Measurements from ENCODE around the gene SLC25A33. TPM values are rescaled to one million over a fixed set of nuclear protein-coding genes. Genes with fewer than 3 reads are reported as not detected.

Gene SLC25A33
- total RNA-seq, 1 donor from 2014 or later: 7.7 TPM

GRCh38 chr1:9536301-9536700, 3.0 kb upstream of the SLC25A33 start:
- Mint-ChIP-seq H3K36me3 (ENCODE audit: insufficient read depth) (no peaks in the 10 kb centered on the region), H3K27me3 (no peaks in the 10 kb centered on the region), H3K27ac (no peak overlapping the region), H3K9me3 (ENCODE audit: low read depth) (no peaks in the 10 kb centered on the region), H3K4me1 (ENCODE audit: low read depth) (peaks cover 22% of the 10 kb centered on the region), H3K4me3 (ENCODE audit: low read depth) (no peak overlapping the region)
- no peak for DNase-seq (ENCODE audit: low spot score, unreplicated experiment)
- TF ChIP-seq CTCF (IDR thresholded peaks at IDR 0.05; ENCODE audit: unreplicated experiment): no peak

GRCh38 chr1:9537863-9538668, 1.2 kb upstream of the SLC25A33 start:
- H3K36me3 Mint-ChIP-seq (ENCODE audit: insufficient read depth): peaks cover 3% of the 10 kb centered on the region
- no peak for TF ChIP-seq CTCF (IDR thresholded peaks at IDR 0.05; ENCODE audit: unreplicated experiment)
- H3K27ac Mint-ChIP-seq: peak overlapping the region; percentile 84
- DNase-seq (ENCODE audit: low spot score, unreplicated experiment): no peak
- H3K27me3 Mint-ChIP-seq: no peaks in the 10 kb centered on the region
- H3K9me3 Mint-ChIP-seq (ENCODE audit: low read depth): no peaks in the 10 kb centered on the region
- peaks cover 17% of the 10 kb centered on the region for H3K4me1 Mint-ChIP-seq (ENCODE audit: low read depth)
- peak overlapping the region; percentile 45 for H3K4me3 Mint-ChIP-seq (ENCODE audit: low read depth)

GRCh38 chr1:9538669-9539164, 548 bp upstream of the SLC25A33 start:
- DNase-seq (ENCODE audit: low spot score, unreplicated experiment): no peak
- no peak for TF ChIP-seq CTCF (IDR thresholded peaks at IDR 0.05; ENCODE audit: unreplicated experiment)
- H3K27ac Mint-ChIP-seq: peak overlapping the region; percentile 94
- H3K36me3 Mint-ChIP-seq (ENCODE audit: insufficient read depth): peaks cover 3% of the 10 kb centered on the region
- H3K4me1 Mint-ChIP-seq (ENCODE audit: low read depth): peaks cover 17% of the 10 kb centered on the region
- peak overlapping the region; percentile 71 for H3K4me3 Mint-ChIP-seq (ENCODE audit: low read depth)
- H3K27me3 Mint-ChIP-seq: no peaks in the 10 kb centered on the region
- H3K9me3 Mint-ChIP-seq (ENCODE audit: low read depth): no peaks in the 10 kb centered on the region

GRCh38 chr1:9539829-9540550, 725 bp downstream of the SLC25A33 start:
- no peak for TF ChIP-seq CTCF (IDR thresholded peaks at IDR 0.05; ENCODE audit: unreplicated experiment)
- Mint-ChIP-seq H3K36me3 (ENCODE audit: insufficient read depth) (peaks cover 3% of the 10 kb centered on the region), H3K4me1 (ENCODE audit: low read depth) (peaks cover 19% of the 10 kb centered on the region), H3K27ac (peak overlapping the region; percentile 94), H3K9me3 (ENCODE audit: low read depth) (no peaks in the 10 kb centered on the region), H3K4me3 (ENCODE audit: low read depth) (peak overlapping the region; percentile 87), H3K27me3 (no peaks in the 10 kb centered on the region)
- peak; percentile 26 for DNase-seq (ENCODE audit: low spot score, unreplicated experiment)

GRCh38 chr1:9542430-9542829, 3.2 kb downstream of the SLC25A33 start:
- Mint-ChIP-seq H3K36me3 (ENCODE audit: insufficient read depth) (peaks cover 3% of the 10 kb centered on the region), H3K4me1 (ENCODE audit: low read depth) (peaks cover 19% of the 10 kb centered on the region), H3K4me3 (ENCODE audit: low read depth) (no peak overlapping the region), H3K9me3 (ENCODE audit: low read depth) (no peaks in the 10 kb centered on the region), H3K27me3 (no peaks in the 10 kb centered on the region), H3K27ac (peak overlapping the region; percentile 45)
- no peak for DNase-seq (ENCODE audit: low spot score, unreplicated experiment)
- TF ChIP-seq CTCF (IDR thresholded peaks at IDR 0.05; ENCODE audit: unreplicated experiment): no peak
